ENCODE measurements around the gene KCTD6.

The KCTD6 gene

DNA sequence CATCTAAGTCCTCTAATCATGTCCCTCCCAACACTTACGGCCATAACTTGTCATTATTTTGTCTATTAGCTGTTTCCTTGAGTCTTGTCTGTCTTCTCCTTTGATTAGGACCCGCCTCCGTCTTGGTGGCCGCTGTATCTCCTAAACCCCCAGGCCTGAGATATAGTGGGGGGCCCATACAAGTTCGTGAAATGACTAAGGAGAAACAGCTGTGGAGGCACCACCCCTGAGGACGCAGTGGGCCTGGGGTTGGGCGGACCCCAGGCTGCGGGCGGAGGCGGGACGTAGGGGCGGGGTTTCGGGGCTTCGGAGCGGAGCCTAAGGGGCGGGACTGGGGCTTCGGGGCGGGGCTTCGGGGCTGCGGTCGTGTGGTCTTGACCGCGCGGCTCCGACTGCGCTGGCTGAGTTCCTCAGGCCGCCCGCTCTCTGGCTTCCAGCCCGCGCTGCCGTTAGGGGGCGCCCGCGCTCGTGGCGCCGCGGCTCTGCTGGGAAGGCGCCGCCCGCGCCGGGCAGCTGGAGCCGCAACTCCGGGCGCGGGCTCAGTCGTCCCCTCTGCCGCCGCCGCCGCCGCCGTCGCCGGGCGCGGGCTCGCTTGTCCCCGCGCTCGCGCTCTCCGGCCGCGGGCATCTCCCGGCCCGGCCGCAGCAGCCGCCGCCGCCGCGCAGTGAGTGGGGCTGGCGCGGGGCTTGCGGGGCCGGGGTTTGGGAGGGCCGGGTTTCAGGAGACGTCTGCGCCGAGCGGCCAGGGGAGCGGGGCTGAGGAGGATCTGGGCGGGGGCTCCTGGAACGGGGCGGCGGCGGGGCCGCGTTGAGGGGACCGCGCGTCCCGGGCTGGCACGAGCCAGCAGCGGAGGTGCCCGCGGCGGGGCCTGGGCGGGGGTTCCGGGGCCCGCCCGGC lies at the start of gene KCTD6:
Gene KCTD6 (plus strand): TSS at position 591 of the 897 bp plus-strand sequence. CDS start 6,660 bp downstream, outside the sequence.
- peak; percentile 71 for DNase-seq

DNA sequence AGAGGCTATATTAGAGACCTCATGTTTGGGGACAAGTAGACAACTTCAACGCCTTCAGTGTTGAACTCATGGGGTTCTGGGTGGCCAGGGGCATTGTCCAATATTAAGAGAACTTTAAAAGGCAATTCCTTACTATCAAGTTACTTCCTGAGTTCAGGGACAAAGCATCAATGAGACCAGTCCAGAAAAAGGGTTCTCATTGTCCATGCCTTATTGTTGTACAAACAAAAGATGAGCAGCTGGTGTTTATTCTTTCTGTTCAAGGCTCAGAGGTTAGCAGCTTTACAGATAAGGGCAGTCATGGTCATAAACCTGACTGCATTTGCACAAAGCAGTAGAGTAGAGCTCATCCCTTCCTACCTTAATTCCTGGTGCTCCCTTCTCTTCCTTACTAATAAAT lies 39.7 kb upstream of the KCTD6 start:
- DNase-seq = no peak

DNA sequence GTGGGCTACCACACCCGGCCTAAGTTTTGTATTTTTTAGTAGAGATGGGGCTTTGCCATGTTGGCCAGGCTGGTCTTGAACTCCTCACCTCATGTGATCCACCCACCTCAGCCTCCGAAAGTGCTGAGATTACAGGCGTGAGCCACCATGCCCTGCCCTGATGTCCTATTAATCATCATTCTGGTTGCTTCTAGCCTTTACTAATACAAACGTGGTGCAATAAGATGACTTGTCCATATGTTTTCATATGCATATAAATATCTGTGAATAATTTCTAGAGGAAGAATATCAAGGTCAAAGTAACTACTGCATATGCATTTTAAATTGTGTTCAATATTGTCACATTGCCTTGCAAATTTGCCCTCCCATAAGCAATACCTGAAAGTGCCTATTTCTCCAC lies 32.7 kb upstream of the KCTD6 start:
- no peak for DNase-seq

DNA sequence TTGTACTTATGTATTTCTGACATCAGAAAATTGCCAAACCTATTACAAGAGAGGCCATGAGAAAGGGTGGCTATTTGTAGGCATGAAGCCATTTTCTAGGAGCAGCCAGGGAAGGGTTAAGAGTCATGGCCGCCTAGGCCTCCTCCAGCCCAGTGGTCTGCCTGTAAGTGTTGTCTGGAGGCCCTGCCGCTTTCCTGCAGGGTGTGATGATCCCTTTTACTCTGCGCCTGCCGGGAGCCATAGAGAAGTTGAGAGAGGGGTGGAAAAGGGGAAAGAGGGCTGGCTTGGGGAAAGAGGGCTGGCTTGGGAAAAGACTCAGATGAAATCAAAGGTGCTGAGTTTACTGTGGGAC lies 29.1 kb upstream of the KCTD6 start:
- DNase-seq = no peak

DNA sequence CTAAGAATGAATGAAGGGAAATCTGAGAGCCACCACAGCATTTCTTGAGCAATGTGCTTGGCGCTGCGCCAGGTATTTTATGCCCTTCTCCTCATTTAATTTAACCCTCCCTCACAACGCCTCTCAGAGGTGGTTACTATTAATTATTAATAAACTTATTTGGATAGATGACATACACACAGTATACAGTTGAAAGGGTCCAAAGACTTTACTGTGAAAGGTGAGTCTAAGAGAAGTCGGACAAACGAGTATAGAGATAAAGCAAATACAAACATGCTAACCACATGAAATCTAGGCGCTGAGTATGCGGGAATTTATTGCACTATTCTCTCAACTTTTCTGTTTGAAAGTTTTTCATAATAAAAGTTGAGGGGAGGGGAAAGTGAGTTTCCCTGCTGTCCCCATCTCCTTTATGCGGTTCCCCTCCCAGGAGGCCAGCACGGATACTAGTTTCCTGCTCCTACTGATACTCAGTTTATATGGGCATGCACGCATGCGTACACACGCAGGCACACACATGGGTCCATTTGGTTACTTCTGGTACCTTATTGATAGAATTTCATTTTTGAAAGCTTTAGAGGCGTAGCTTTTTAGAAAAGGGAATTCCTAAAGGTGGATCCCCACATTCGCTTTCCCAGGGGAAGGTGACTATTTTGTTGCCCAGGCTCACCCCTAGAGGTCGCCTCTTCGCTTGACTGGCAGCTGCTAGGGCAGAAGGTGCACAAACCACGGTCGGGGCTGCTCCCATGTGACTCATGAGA lies 28.5 kb upstream of the KCTD6 start:
- DNase-seq = peak; percentile 67

DNA sequence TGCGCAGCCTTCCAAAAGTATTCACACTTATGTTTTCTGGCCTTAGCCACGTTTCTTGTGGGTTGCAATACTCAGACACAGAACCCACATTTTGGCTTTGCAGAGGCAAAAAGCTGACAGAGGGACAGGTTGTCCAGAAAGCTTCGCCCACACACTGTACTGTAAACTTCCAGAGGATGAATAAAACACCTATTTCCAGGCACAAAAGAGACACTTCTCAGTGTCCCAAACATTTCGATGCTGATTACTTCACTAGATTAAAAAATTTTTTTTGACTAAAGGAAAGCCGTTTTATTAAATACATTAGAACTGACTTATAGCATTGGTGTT lies 28.0 kb upstream of the KCTD6 start:
- no peak for DNase-seq

DNA sequence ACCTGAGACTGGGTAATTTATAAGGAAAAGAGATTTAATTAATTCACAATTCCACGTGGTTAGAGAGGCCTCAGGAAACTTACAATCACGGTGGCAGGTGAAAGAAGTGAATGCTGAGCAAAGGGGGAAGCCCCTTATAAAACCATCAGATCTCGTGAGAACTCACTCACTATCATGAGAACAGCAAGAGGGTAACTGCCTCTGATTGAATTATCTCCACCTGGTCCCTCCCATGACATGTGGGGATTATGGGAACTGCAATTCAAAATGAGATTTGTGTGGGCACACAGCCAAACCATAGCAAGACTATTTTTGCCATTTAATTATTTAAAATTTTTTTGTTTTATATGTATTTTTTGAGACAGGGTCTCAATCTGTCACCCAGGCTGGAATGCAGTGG lies 27.0 kb upstream of the KCTD6 start:
- DNase-seq = no peak

DNA sequence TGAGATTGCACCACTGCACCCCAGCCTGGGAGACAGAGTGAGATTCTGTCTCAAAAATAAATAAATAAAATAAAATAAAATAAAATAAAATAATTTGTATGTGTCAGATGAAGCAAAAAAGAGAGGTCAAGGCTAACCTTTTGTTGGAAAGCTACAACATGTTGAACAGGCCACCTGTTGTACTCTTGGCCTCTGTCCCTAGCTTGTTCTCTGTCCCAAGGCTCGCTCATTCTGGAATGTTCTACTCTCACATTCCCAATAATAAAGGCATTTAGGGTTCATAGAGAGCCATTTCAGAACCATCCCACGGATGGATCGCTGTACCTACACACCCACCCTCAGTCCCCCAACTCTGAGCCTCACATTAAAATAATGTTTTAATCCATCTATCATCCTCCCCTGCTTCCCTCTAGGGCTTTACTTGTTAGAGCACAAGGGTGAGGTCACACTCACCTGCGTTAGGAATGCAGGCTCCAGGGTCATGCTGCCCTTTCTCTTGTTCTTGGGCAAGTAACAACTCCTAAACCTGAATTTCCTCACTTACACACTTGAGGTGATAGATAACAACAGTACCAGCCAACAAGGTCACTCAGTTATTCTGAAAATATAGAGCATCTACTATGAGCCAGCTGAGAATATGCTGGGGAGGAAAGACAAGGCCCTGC lies 24.9 kb upstream of the KCTD6 start:
- no peak for DNase-seq

DNA sequence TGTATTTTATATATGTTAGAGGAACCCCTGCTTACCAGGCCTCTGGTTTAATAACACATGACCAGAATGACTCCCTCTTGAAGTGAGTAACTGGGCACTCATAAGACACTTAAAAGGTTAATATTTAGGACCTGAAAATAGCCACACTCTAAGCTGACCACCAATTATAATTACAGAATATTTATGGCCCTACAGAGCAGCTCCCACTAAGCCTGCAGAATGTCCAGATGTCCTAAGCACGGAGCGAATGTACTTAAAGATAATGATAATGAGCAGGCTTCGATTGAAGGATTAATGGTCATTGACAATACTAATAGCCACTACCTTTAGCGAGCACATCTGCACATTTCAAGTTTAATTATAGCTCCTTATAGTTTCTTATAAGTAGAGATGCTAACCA lies 22.8 kb upstream of the KCTD6 start:
- DNase-seq = no peak

DNA sequence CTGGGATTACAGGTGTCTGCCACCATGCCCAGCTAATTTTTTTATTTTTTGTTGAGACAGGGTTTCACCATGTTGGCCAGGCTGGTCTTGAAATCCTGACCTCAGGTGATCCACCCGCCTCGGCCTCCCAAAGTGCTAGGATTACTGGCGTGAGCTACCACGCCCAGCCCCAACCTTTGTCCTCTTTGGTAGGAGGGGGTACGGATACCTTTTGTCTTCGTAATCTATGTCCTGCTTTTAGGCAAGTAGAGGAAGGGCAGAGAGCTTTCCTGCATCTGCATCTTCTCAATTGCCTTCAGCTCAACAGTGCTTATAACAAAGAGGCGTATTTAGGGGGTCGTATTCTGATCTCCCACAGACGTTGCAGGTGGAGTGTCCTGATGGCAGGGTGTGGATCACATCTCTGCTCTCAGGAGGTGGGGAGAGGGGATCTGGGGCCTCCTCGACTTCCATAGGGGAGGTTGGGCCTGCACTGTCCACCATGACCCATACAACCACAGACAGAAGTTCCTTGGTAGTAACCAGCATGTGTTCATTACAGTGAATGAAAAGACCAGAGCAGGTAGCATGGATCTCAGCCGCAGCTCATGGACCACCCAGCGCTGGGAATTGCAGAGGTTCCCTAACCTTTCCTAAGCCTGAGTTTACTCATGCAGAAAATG lies 21.4 kb upstream of the KCTD6 start:
- DNase-seq = no peak

DNA sequence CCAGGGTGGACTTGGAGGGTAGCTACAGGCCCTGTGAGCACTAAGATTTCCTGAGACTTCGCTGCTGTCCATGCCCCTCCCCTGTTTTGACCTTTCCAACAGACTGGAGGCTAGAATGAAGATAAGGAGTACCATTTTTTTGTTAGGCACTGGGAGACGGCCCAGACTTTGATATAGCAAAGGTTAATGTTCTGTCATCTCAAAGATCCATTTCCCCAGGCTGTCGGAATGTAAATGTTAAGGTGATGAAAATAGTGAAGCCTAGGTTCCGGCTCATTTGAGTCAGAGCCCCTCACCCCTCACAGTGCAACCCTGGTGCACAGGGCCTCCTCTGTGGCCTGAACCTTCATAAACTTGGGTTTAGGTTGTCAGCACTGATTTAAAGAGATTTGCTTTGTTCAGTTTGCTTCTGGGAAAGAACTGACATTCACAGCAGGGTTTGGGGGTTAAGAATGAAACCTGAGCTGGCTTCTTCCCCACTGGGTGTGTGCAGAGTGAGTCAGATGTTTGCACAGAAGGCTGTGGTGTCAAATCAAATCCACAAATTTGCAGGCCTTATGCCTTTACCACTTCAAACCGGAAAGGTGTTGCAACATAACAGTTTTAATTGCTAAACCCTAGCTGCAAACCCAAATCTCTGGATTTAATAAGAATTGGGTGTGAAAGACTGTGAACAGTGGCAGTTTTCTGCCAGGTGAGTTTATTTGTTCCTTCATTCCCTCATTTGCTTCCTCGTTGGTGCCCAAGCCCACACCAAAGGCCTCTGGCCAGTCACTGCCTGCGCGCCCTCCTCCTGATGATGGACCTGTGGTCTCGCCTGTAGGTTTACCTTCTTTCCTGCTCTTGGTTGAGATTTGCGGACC lies 20.6 kb upstream of the KCTD6 start:
- peak; percentile 83 for DNase-seq

DNA sequence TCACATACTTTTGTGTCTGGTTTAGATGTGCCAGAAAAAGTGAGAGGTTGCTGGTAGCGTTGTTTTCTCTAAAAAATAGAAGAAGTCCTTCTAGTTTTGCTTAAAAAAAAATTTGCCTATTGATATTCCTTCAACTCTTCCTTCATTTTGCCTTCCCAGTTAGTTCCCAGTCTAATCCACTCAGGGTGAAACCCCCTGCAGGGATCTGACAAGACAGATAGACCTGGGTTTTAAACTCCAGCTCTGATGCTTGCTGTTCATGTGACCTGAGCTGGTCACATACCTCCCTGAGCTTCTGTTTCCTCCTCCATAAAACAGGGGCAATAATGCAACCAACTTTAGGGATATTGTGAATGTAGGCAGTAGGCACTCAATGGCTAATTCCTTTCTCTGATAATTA lies 18.6 kb upstream of the KCTD6 start:
- no peak for DNase-seq

DNA sequence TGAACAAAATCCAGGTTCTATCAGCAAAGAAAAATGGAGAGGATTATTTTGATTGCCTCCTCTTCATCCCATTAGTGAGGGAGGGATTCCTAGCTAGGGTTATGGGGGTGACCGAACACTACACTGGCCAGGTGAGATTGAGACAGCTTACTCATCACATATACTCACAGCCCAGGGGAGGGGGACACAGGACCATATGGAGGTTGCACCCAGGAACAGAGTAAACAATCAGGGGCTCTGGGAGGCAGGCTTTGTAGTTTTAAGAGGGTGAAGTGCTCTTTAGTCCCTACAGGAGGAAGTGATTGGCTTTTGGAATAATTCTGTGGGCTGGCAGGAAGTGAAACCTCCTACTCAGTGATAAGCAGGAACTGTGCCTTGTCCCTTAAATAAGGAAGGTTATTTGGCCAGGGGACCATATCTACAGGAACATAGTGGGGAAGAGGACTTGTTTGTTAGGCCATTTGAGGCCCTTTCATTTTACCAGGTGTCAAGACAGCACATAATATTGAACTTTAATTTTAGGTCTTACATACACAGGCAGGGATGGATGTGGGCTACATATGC lies 17.5 kb upstream of the KCTD6 start:
- peak; percentile 60 for DNase-seq

DNA sequence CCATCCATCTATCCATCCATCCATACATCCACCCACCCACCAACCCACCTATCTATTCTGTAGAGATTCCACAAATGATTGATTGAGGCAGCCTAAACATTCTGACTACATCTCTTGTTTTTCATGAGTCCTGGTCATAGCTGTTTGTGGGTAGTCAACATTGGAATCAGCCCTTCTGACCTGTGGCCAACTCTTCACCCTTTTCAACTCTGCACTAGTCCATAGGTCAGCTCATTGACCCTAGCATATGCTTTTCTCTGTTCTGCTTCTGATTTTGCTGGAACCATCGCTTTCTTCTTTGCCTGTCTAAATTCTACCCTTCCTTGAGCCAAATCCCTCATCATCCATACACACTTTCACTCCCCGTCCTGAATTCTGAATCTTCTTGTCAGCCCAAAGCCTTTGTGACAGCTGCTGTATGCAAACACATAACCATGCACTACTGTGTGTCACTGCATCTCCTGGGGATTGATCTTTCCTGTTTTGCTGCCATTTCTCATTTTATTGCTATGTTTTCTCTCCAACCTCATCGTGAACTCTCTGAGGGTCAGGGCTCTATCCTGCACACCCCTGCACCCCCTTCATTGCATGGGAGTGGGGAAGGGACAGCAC lies 16.8 kb upstream of the KCTD6 start:
- no peak for DNase-seq

DNA sequence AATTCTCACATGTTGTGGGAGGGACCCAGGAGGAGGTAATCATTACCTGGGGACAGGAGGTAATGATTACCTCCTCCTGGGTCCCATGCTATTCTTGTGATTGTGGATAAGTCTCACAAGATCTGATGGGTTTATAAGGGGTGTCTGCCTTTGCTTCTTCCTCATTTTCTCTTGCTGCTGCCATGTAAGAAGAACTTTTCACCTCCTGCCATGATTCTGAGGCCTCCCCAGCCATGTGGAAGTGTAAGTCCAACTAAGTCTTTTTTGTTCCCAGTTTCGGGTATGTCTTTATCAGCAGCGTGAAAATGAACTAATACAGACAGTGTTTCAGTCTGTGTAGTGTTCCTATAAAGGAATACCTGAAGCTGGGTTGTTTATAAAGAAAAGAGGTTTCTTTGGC lies 13.1 kb upstream of the KCTD6 start:
- DNase-seq = no peak

DNA sequence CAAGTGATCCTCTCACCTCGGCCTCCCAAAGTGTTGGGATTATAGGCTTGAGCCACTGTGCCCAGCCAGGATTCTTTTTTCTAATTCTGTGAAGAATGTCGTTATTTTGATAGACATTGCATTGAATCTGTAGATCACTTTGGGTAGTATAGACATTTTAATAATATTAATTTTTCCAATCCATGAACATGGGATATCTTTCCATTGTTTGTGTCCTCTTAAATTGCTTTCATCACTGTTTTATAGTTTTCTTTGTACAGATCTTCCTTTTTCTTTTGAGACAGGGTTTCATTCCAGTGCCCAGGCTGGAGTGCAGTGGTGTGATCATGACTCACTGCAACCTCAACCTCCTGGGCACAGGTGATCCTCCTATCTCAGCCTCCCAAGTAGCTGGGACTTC lies 11.6 kb upstream of the KCTD6 start:
- no peak for DNase-seq

DNA sequence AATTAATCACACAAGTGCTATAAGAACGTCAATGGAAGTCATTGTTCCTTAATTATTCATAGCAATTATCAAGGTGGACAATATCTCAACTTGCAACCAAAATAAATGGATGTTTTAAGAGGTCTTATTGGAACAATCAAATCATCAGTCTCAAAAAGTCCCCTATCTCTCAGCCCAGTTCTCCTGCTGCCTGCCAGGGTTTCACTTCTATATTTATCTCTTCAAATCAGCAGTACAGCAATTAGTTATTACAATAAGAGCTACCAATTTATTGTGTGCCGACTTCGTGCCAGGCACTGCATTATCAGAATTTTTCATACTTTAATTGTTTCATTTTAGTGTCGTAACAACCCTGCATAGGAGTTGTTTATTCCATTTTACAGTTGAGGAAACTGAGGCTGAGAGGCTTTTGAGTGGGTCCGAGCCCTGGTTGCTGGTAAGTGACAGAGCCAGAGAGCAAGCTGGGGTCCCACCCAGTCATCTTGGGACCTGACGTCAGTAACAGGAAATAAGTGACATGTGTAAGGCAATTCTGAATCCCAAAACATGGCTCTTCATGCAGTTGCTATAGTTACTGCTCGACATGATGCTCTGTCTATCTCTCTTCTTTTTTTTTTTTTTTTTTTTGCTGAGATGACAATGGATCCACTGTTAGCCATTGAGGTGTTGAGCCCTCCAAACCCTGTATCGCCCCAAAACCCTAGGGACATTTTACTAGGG lies 8.8 kb upstream of the KCTD6 start:
- DNase-seq = no peak

DNA sequence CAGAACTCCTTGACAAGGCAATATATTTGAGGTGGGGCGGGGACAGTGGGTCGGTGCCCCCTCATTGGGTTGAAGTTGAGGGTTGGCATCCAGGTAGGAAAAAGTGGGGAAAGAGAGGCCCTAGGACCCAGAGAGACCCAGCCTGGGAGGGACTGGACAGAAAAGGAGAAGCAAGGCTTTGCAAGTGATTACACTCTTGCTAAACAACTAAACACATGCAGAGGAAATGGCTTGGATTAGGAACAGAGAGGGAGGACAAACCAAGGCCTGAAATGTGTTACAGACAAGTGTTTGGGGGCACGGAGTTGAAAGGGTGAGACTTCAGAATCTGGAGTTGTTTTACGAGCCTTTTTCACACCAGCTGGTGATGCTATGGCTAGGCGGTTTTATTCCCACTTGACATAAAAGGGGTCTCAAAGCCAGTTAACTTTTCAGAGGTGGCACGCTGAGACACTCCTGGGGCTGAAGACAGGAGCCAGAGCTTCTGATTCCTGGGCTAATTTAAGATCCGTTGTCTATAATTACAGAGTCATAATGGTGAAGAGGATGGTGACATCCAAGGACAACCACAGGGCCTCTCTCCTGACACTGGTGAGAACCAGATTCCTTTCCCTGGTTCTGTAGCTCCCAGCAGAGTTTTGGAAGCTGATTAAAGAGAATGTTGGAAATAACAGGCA lies 7.7 kb upstream of the KCTD6 start:
- DNase-seq = peak; percentile 11

DNA sequence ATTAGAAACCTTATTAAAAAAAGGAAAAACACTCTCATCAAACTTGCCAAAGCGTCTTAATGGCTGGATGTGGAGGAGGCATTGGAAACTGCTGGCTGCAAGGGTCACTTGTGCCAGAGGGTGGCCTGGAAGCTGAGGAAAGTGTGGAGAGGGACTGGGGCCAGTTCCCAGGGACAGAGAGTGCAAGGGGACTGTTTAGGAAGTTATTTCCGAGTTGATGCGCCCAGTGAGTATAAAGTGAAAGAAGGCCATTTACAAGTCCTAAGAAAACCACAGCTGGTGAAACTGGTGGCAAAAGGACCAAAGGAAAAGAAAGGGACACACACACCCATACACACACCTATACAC lies 7.2 kb upstream of the KCTD6 start:
- DNase-seq = no peak

DNA sequence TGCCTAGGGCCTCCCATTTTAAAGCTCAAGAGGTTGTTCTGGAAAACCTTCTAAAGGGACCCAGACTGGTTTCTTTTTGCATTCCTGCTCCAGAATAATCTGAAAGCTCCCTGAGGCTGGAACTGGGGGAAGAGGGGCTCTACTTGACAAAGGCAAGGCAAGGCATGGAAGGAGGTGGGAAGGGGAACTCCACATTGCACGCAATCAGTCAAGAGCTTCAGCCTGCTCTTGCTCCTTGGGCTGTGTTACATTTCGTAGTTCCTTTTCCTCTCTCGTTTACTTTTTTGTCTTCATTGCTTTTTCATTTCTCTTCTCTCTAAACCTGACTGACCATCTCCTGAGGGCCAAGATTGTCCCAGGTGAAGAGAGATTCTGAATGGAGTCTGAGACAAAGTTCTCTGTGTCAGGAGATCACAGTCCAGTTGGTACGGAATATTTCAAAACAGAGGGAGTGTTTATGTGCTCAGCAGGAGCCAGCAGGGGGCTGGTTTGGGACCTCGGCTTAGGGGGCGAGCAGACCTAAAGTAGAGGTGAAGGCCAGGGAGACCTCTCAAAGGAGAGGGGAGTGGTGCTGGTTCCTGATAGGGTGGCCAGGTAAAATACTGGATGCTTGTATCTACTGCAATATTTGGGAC lies 6.0 kb upstream of the KCTD6 start:
- DNase-seq = no peak
